ENCODE measurements around the gene LAMA3.

DNA sequence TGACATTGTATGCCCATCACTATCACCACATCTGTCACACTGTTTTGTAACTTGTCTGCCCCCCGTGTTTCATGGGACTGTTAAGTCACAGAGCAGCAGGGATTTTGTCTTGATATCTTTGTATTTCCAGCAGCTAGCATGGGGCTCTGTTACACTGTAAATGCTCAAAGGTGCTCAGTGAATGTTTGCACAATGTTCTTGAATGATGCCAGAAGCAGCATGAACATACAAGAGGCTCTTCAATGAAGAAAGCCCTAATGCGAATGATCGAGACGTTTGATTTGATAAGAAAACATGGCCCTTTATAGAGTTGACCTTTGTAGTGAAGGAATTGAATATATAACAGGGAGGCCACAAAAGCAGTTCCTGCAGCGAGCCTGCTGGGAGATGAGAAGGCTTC, 204.4 kb downstream of the LAMA3 start:
- TF ChIP-seq, protein P1, sequence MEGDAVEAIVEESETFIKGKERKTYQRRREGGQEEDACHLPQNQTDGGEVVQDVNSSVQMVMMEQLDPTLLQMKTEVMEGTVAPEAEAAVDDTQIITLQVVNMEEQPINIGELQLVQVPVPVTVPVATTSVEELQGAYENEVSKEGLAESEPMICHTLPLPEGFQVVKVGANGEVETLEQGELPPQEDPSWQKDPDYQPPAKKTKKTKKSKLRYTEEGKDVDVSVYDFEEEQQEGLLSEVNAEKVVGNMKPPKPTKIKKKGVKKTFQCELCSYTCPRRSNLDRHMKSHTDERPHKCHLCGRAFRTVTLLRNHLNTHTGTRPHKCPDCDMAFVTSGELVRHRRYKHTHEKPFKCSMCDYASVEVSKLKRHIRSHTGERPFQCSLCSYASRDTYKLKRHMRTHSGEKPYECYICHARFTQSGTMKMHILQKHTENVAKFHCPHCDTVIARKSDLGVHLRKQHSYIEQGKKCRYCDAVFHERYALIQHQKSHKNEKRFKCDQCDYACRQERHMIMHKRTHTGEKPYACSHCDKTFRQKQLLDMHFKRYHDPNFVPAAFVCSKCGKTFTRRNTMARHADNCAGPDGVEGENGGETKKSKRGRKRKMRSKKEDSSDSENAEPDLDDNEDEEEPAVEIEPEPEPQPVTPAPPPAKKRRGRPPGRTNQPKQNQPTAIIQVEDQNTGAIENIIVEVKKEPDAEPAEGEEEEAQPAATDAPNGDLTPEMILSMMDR (conservative IDR thresholded peaks at IDR 0.05): no peak
- TF ChIP-seq ZFX (IDR thresholded peaks at IDR 0.05): no peak

Data from C4-2B (cell line).